Measurements from ENCODE around the gene SPATA13. TPM values are rescaled to one million over a fixed set of nuclear protein-coding genes. Genes with fewer than 3 reads are reported as not detected.
"Not testable (repeated sequence)": the region's sequence is repeated elsewhere in the genome, so short reads cannot be mapped to it uniquely, and the experiment has no call there.

Gene SPATA13
- total RNA-seq, 1 donor from 2014 or later: 11.8 TPM

DNA sequence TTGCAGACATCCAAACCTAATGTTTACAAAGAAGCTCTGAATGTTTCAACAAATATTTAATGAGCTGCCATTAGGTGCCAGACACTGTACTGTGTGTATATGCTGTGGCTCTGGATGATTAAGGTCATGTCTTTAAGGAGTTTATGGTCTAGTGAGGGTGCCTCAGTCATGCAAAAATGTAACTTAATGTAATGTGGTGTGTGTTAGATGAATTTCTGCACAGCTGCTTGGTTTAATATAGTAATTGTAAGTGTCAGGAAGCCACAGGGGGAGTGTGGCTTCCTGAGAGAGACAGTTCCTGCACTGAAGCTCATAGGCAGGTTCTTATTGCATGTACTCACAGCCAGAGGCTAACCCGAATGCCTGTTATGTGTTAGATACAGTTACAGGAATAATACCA, 43.3 kb downstream of the SPATA13 start:
- TF ChIP-seq, protein P1, sequence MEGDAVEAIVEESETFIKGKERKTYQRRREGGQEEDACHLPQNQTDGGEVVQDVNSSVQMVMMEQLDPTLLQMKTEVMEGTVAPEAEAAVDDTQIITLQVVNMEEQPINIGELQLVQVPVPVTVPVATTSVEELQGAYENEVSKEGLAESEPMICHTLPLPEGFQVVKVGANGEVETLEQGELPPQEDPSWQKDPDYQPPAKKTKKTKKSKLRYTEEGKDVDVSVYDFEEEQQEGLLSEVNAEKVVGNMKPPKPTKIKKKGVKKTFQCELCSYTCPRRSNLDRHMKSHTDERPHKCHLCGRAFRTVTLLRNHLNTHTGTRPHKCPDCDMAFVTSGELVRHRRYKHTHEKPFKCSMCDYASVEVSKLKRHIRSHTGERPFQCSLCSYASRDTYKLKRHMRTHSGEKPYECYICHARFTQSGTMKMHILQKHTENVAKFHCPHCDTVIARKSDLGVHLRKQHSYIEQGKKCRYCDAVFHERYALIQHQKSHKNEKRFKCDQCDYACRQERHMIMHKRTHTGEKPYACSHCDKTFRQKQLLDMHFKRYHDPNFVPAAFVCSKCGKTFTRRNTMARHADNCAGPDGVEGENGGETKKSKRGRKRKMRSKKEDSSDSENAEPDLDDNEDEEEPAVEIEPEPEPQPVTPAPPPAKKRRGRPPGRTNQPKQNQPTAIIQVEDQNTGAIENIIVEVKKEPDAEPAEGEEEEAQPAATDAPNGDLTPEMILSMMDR (IDR thresholded peaks at IDR 0.05): no peak
- no peaks in the 10 kb centered on the region for H3K36me3 Mint-ChIP-seq (ENCODE audit: low read depth)
- intact Hi-C loops (cut with micrococcal nuclease): no loop called here
- no peak overlapping the region for H3K4me3 Mint-ChIP-seq
- ATAC-seq (ENCODE audit: low read depth): peak; percentile 37
- CTCF ChIA-PET: interaction anchor here (1.0 to 1.3 kb wide), 2 partner anchors 15 to 150 kb away, joined by 3 to 4 read pairs; no protein-coding TSS in a partner anchor
- peaks cover 15% of the 10 kb centered on the region for H3K4me1 Mint-ChIP-seq
- H3K27ac Mint-ChIP-seq: no peak overlapping the region
- no peak for DNase-seq
- no peaks in the 10 kb centered on the region for H3K9me3 Mint-ChIP-seq
- POLR2A ChIA-PET: no interaction called here
- peaks cover 4% of the 10 kb centered on the region for H3K27me3 Mint-ChIP-seq

DNA sequence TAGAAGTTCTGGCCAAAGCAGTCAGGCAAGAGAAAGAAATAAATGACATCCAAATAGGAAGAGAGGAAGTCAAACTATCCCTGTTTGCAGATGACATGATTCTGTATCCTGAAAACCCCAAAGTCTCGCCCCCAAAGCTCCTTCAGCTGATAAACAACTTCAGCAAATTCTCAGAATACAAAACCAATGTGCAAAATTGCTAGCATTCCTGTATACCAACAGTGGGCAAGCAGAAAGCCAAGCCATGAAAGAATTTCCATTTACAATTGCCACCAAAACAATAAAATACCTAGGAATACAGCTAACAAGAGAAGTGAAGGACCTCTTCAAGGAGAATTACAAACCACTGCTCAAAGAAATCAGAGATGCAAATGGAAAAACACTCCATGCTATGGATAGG, 44.6 kb downstream of the SPATA13 start:
- H3K9me3 Mint-ChIP-seq; DNase-seq; CTCF ChIA-PET; H3K4me3 Mint-ChIP-seq; ATAC-seq (ENCODE audit: low read depth); H3K27ac Mint-ChIP-seq; intact Hi-C loops (cut with micrococcal nuclease); POLR2A ChIA-PET; H3K27me3 Mint-ChIP-seq; H3K36me3 Mint-ChIP-seq (ENCODE audit: low read depth): not testable (repeated sequence)
- H3K4me1 Mint-ChIP-seq: peaks cover 15% of the 10 kb centered on the region

DNA sequence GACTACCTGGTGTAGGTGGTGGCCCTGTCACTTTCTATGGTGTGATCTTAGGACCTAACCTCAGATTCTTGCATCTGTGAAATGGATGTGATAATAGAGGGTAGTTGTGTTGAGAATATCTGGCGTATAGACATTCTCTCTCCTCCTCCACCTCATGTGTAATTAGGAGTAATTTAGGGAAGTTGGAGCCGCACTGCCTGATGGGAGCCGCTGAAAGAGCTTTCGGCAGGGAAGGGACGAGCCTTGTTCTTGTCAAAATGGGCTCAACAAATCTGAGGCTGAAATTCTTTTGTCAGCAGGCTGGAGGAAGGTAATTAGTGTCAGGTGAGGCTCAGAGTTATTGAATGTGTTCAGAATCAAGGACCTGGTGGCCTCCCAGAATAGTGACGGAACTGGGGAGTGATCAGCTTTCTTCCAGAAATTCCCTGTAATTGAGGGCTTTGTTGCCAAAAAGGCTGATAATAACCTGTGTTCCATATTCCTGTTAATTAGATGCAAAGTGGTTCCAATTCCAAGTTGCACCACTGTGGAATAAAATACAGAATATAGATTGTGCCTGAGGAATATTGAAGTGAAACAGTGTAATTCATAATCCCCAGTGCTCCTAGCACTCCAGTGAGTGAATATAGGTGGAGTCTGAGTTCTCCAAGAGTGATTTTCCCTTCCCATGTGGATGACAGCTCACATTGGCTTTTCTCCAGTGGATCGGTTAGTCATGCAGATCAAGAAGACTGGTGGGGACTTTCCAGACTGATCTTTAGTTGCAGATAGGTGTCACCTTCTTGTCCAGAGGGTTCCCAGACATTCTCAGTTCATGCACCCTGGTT, 47.5 kb downstream of the SPATA13 start:
- Mint-ChIP-seq H3K4me3 (no peak overlapping the region), H3K27ac (no peak overlapping the region), H3K27me3 (peaks cover 4% of the 10 kb centered on the region), H3K9me3 (no peaks in the 10 kb centered on the region), H3K4me1 (peaks cover 15% of the 10 kb centered on the region), H3K36me3 (ENCODE audit: low read depth) (no peaks in the 10 kb centered on the region)
- ChIA-PET CTCF (interaction anchor here (0.5 kb wide), 1 partner anchor 9 kb away, joined by 3 read pairs; no protein-coding TSS in a partner anchor), POLR2A (no interaction called here)
- intact Hi-C loops (cut with micrococcal nuclease): no loop called here
- TF ChIP-seq, protein P1 (IDR thresholded peaks at IDR 0.05): no peak
- DNase-seq (no peak), ATAC-seq (ENCODE audit: low read depth) (no peak)

DNA sequence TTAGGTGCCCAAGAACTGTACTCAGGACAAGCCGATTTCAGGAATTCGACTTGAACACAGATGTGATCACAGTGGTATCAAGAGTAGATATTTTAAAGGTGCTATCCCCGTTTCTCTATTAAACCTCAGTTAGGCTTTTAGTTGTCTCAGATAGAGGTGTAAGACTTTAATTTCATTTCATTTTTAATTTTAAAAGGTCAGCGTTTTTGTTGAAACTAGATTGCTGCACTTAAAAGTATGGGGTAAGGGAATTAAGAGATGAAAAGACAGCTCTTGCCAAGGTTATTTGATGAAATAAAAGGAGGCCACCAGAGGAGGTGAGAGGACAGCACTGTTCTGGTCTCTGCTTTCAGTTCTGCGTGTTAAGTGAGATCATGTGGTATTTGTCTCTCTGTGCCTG, 48.6 kb downstream of the SPATA13 start:
- intact Hi-C loops (cut with micrococcal nuclease): no loop called here
- TF ChIP-seq, protein P1 (IDR thresholded peaks at IDR 0.05): no peak
- Mint-ChIP-seq H3K9me3 (no peaks in the 10 kb centered on the region), H3K36me3 (ENCODE audit: low read depth) (no peaks in the 10 kb centered on the region), H3K27me3 (peaks cover under 1% of the 10 kb centered on the region), H3K4me1 (peaks cover 8% of the 10 kb centered on the region), H3K27ac (no peak overlapping the region), H3K4me3 (no peak overlapping the region)
- no peak for ATAC-seq (ENCODE audit: low read depth)
- POLR2A ChIA-PET: no interaction called here
- CTCF ChIA-PET: no interaction called here
- DNase-seq: no peak

DNA sequence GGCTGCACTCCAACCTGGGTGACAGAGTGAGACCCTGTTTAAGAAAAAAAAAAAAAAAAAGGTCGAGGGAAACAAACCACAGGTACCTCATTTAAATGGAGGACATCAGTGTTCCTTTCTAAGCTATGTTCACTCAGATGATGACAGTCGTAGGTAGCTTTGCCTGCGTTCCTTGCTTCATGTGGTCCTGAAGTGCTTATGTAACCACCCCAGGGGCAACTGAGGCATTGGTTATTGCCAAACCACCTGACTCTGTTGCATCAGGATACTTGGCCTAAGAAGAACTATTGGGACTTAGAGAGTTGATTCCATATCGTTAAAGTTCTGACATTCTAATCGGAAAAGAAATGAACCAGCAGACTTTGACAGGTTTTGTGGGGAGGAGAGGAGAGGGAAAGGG, 51.7 kb downstream of the SPATA13 start:
- H3K36me3 Mint-ChIP-seq (ENCODE audit: low read depth): no peaks in the 10 kb centered on the region
- H3K27me3 Mint-ChIP-seq: no peaks in the 10 kb centered on the region
- DNase-seq: no peak
- H3K4me1 Mint-ChIP-seq: peaks cover 34% of the 10 kb centered on the region
- H3K4me3 Mint-ChIP-seq: no peak overlapping the region
- no peak for ATAC-seq (ENCODE audit: low read depth)
- CTCF ChIA-PET: no interaction called here
- H3K9me3 Mint-ChIP-seq: no peaks in the 10 kb centered on the region
- no peak overlapping the region for H3K27ac Mint-ChIP-seq
- POLR2A ChIA-PET: no interaction called here
- TF ChIP-seq, protein P1 (IDR thresholded peaks at IDR 0.05): no peak
- intact Hi-C loops (cut with micrococcal nuclease): no loop called here

Measured in activated B cell treated with CpG ODN at 0.5 μM for 24 hours (primary cell).